Measurements from ENCODE around the gene PANX3. TPM values are rescaled to one million over a fixed set of nuclear protein-coding genes. Genes with fewer than 3 reads are reported as not detected.

The PANX3 gene
- total and polyA plus RNA-seq, 2 of the 13 experiments (the other 11 are each of a cell fraction or from before 2014, with no cell fraction given), result not detected

DNA sequence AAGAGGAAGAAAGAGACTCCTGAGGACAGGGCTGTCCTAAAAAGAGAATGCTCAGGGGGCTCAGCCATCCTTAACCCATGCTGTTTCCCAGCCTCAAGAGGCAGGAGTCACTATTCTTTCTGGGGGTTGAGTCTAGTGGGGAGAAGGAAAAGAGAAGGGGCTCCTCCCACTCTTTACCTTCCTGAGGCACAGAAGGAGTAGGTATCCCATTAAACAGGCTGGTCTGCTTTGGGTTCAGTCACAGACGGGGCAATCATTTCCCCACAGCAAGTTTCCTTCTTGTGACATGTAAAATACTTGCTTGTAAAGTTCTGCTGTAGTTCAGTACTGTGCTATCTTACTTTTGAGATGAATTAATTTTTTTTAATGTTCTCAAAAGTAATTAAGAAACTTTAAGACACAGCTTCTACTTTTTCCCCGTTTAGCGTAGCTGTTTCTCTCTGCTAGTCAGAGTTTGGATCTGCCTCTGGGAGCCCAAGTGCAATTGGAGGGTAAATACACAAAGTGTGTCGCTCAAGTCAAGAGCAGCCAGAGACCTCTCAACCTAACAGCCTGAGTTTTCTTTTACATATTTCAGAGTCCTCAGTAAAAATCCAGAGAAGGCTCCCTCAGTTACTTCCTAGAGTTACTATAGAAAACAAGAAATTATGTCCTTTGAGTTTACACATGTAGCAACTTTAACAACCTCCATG, 26.4 kb upstream of the PANX3 start:
- H3K4me3 ChIP-seq (replicated peaks in 1 of 3; ENCODE audit: insufficient read depth in 1 of 3, low read depth in 2 of 3, low read length in 3 of 3), result no peak overlapping the region
- POLR2A ChIA-PET, result no interaction called here
- no peaks in the 10 kb centered on the region for H3K79me2 ChIP-seq (ENCODE audit: insufficient read depth, low read length)
- no peaks in the 10 kb centered on the region for H4K20me1 ChIP-seq (ENCODE audit: insufficient read depth, low read length)
- no peaks in the 10 kb centered on the region for H3K4me1 ChIP-seq (ENCODE audit: insufficient read depth, low read length)
- H2AFZ ChIP-seq (ENCODE audit: low read length), result no peak overlapping the region
- no peak overlapping the region for H3K9ac ChIP-seq (ENCODE audit: insufficient read depth, low read depth, low read length)
- DNase-seq (ENCODE audit: low spot score), result no peak
- H3K9me3 ChIP-seq (ENCODE audit: low read length), result no peaks in the 10 kb centered on the region
- H3K27ac ChIP-seq (ENCODE audit: extremely low read length, insufficient read depth, low read length), result no peak overlapping the region
- no peak for TF ChIP-seq HDAC2 (CRISPR knock-in tag; IDR thresholded peaks at IDR 0.05)
- TF ChIP-seq ZFP62 (CRISPR knock-in tag; IDR thresholded peaks at IDR 0.05), result no peak
- no peak for TF ChIP-seq SSRP1 (CRISPR knock-in tag; IDR thresholded peaks at IDR 0.05)
- TF ChIP-seq, protein P1, sequence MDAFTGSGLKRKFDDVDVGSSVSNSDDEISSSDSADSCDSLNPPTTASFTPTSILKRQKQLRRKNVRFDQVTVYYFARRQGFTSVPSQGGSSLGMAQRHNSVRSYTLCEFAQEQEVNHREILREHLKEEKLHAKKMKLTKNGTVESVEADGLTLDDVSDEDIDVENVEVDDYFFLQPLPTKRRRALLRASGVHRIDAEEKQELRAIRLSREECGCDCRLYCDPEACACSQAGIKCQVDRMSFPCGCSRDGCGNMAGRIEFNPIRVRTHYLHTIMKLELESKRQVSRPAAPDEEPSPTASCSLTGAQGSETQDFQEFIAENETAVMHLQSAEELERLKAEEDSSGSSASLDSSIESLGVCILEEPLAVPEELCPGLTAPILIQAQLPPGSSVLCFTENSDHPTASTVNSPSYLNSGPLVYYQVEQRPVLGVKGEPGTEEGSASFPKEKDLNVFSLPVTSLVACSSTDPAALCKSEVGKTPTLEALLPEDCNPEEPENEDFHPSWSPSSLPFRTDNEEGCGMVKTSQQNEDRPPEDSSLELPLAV (CRISPR knock-in tag; conservative IDR thresholded peaks at IDR 0.05; ENCODE audit: low read depth), result no peak
- no peak for TF ChIP-seq ZSCAN29 (CRISPR knock-in tag; conservative IDR thresholded peaks at IDR 0.05)
- CTCF ChIA-PET (ENCODE audit: low intra/inter-chr PET ratio, low total read pairs), result interaction anchor here (1.7 to 3.2 kb wide), 2 partner anchors 169 to 183 kb away, joined by 6 to 29 read pairs; no protein-coding TSS in a partner anchor
- no TSS peak for BruUV-seq (replicated peaks)
- intact Hi-C loops (cut with micrococcal nuclease; ENCODE audit: unreplicated experiment), result no loop called here
- FAIRE-seq, result no peak
- no peak overlapping the region for H3K4me2 ChIP-seq (ENCODE audit: low read depth, low read length)
- 5% methylated on average over 3 of the region's 4 CpGs for WGBS (ENCODE audit: low lambda C conversion rate)
- H3K36me3 ChIP-seq (replicated peaks in 1 of 2; ENCODE audit: control insufficient read depth in 1 of 2, insufficient read depth in 2 of 2, low read length in 2 of 2), result no peaks in the 10 kb centered on the region
- peaks cover 0 to 8% of the 10 kb centered on the region in 2 experiments; a peak in 2 of 5 replicates for H3K27me3 ChIP-seq (ENCODE audit: control insufficient read depth in 1 of 2, insufficient read depth in 2 of 2, low read length in 2 of 2)
- no peak for ATAC-seq
- in situ Hi-C loops (cut with HindIII; ENCODE audit: extremely low pct_ligation_motif_present, low pct_unique_long_range_greater_than_20kb), result loop anchor here (5.0 kb wide), 1 partner anchor 168 kb away; no protein-coding TSS in a partner anchor
